ENCODE measurements around the gene PTK6.

- TF ChIP-seq CTCF (IDR thresholded peaks at IDR 0.05) = no peak
- TF ChIP-seq POLR2A (IDR thresholded peaks at IDR 0.05) = no peak
Observed at GRCh38 chr20:63492982-63493381, 44.2 kb downstream of the PTK6 start.

Data from testis (tissue), 2 donors.